DND-41 (cell line): ENCODE results near the gene VPS72.

Experiments
- ATAC-seq: fragments of 200-7000 bp; cut with Tn5 transposase; 3 replicates; pipeline ENCODE4 v1.9.1; 2021; ENCODE audit warnings: low read depth; ENCODE audit not compliant: insufficient read depth
- DNase-seq: peaks from one replicate; pipeline ENCODE4 v3.0.0-alpha.2; 2020
- H2AFZ ChIP-seq: 2 replicates; pipeline ENCODE4 v1.6.0; 2012; ENCODE audit warnings: low read depth, low read length
- H3K27ac ChIP-seq: 2 replicates; pipeline ENCODE4 v1.5.1; 2012; ENCODE audit warnings: low read length, inconsistent platforms
- H3K27me3 ChIP-seq: fragments of 200-600 bp; sonication (generic); 2 replicates; pipeline ENCODE4 v1.6.0; 2012; ENCODE audit warnings: low read length, mild to moderate bottlenecking, inconsistent platforms; ENCODE audit not compliant: insufficient read depth, poor library complexity
- H3K36me3 ChIP-seq: 2 replicates; pipeline ENCODE4 v1.5.1; 2012; ENCODE audit warnings: low read length, inconsistent platforms; ENCODE audit not compliant: insufficient read depth
- H3K4me1 ChIP-seq: 2 replicates; pipeline ENCODE4 v1.5.1; 2012; ENCODE audit warnings: mild to moderate bottlenecking, low read length; ENCODE audit not compliant: insufficient read depth
- H3K4me2 ChIP-seq: 2 replicates; pipeline ENCODE4 v1.6.0; 2012; ENCODE audit warnings: mild to moderate bottlenecking, moderate library complexity, low read length, inconsistent platforms; ENCODE audit not compliant: insufficient read depth
- H3K4me3 ChIP-seq, 2 experiments: fragments of 200-600 bp in 1 of 2; shearing (Covaris generic) in 1 of 2; 2 replicates each; pipeline ENCODE4 v1.5.1; 2012 to 2016; ENCODE audit warnings: inconsistent platforms in 2 of 2, low read length in 2 of 2, mild to moderate bottlenecking in 2 of 2, low read depth in 1 of 2, moderate library complexity in 1 of 2
- H3K79me2 ChIP-seq: 2 replicates; pipeline ENCODE4 v1.6.0; 2012; ENCODE audit warnings: low read length, inconsistent platforms; ENCODE audit not compliant: insufficient read depth
- H3K9ac ChIP-seq: 2 replicates; pipeline ENCODE4 v1.6.0; 2012; ENCODE audit warnings: low read depth, mild to moderate bottlenecking, inconsistent platforms, low read length, moderate library complexity
- H3K9me3 ChIP-seq: 2 replicates; pipeline ENCODE4 v1.5.1; 2012; ENCODE audit warnings: low read length, moderate library complexity, mild to moderate bottlenecking, inconsistent platforms; ENCODE audit not compliant: insufficient read depth, severe bottlenecking
- H4K20me1 ChIP-seq: 2 replicates; pipeline ENCODE4 v1.6.0; 2012; ENCODE audit warnings: low read length; ENCODE audit not compliant: insufficient read depth
- EZH2 ChIP-seq: IDR thresholded peaks from 3 replicates; pipeline ENCODE4 v1.6.1; 2012; ENCODE audit warnings: borderline replicate concordance, low read depth, mild to moderate bottlenecking, moderate library complexity, low read length, inconsistent platforms; ENCODE audit not compliant: severe bottlenecking
- TF ChIP-seq, protein P1 (sequence below): IDR thresholded peaks from 2 replicates; pipeline ENCODE4 v1.5.1; 2012; ENCODE audit warnings: borderline replicate concordance, low read length, moderate library complexity, mild to moderate bottlenecking; ENCODE audit not compliant: poor library complexity, severe bottlenecking; ENCODE audit errors: extremely low read depth

VPS72 gene

GRCh38 chr1:151147665-151148064 is 42.3 kb downstream of the VPS72 start:
- no peaks in the 10 kb centered on the region for H3K36me3 ChIP-seq
- no peak overlapping the region for H3K27ac ChIP-seq
- DNase-seq (no peak), ATAC-seq (no peak)
- H3K4me1 ChIP-seq: peaks cover 20% of the 10 kb centered on the region
- peak overlapping the region; percentile 87 for H3K4me2 ChIP-seq
- no peaks in the 10 kb centered on the region for H3K9me3 ChIP-seq
- peak overlapping the region in 1 of 2 experiments; percentile 86; a peak in 2 of 4 replicates for H3K4me3 ChIP-seq
- no peaks in the 10 kb centered on the region; the same call in 1 of the 2 replicates for H3K79me2 ChIP-seq
- peak overlapping the region; percentile 77; the same call in 1 of the 2 replicates for H2AFZ ChIP-seq
- H3K27me3 ChIP-seq: no peaks in the 10 kb centered on the region
- no peaks in the 10 kb centered on the region for H4K20me1 ChIP-seq
- no peak for TF ChIP-seq EZH2
- TF ChIP-seq, protein P1, sequence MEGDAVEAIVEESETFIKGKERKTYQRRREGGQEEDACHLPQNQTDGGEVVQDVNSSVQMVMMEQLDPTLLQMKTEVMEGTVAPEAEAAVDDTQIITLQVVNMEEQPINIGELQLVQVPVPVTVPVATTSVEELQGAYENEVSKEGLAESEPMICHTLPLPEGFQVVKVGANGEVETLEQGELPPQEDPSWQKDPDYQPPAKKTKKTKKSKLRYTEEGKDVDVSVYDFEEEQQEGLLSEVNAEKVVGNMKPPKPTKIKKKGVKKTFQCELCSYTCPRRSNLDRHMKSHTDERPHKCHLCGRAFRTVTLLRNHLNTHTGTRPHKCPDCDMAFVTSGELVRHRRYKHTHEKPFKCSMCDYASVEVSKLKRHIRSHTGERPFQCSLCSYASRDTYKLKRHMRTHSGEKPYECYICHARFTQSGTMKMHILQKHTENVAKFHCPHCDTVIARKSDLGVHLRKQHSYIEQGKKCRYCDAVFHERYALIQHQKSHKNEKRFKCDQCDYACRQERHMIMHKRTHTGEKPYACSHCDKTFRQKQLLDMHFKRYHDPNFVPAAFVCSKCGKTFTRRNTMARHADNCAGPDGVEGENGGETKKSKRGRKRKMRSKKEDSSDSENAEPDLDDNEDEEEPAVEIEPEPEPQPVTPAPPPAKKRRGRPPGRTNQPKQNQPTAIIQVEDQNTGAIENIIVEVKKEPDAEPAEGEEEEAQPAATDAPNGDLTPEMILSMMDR: no peak
- H3K9ac ChIP-seq: peak overlapping the region; percentile 57

DNA sequence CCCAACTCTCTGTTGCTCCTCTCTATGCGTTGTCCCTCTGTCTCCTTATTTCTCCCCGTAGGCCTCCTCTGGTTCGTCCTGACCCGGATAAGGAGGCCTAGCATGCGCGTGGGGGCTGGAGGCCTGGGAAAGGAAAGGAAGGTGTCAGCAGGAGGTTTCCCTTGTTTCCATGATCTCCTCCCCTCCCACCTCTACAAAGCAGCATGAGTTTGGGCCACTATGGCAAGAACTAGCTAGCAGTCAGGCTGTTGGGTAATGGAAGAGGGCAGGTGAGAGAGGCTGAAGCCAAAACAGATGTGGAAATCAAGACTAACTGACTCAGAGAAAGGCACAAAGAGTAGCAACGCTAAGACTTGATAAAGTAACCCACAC is 42.9 kb downstream of the VPS72 start:
- H3K27ac ChIP-seq: peak overlapping the region; percentile 78
- DNase-seq (no peak), ATAC-seq (no peak)
- peak overlapping the region; percentile 57 for H3K9ac ChIP-seq
- no peaks in the 10 kb centered on the region for H3K36me3 ChIP-seq
- no peaks in the 10 kb centered on the region; the same call in 1 of the 2 replicates for H3K79me2 ChIP-seq
- H3K4me2 ChIP-seq: peak overlapping the region; percentile 87
- H3K4me1 ChIP-seq: peaks cover 20% of the 10 kb centered on the region
- H4K20me1 ChIP-seq: no peaks in the 10 kb centered on the region
- H3K27me3 ChIP-seq: no peaks in the 10 kb centered on the region
- TF ChIP-seq, protein P1: no peak
- no peak for TF ChIP-seq EZH2
- peak overlapping the region; percentile 77 for H2AFZ ChIP-seq
- H3K4me3 ChIP-seq: peak overlapping the region; percentile 52 to 86; a peak in 3 of 4 replicates
- no peaks in the 10 kb centered on the region for H3K9me3 ChIP-seq

GRCh38 chr1:151146412-151147131 is 43.4 kb downstream of the VPS72 start, which contains the start of gene SEMA6C:
SEMA6C (minus strand) TSS chr1:151146631; CDS start chr1:151142621, 4,010 bp downstream.
- Histone ChIP-seq H3K27ac (peak within 1 kb of the TSS; percentile 78), H3K9ac (peak within 1 kb of the TSS; percentile 57), H3K9me3 (no peaks in the 10 kb centered on the region), H3K4me3 (peak within 1 kb of the TSS; percentile 52 to 86), H2AFZ (peak within 1 kb of the TSS; percentile 77), H4K20me1 (no peaks in the 10 kb centered on the region), H3K4me1 (peaks cover 20% of the 10 kb centered on the region), H3K36me3 (no peaks in the 10 kb centered on the region), H3K79me2 (no peaks in the 10 kb centered on the region; the same call in 1 of the 2 replicates), H3K27me3 (no peaks in the 10 kb centered on the region), H3K4me2 (peak within 1 kb of the TSS; percentile 87)
- TF ChIP-seq EZH2: no peak
- TF ChIP-seq, protein P1: no peak
- DNase-seq: peak; percentile 91
- ATAC-seq: peak; percentile 99
